Right ventricle myocardium inferior (tissue), 1 donor: ENCODE measurements around the gene PCNX1. TPM values are rescaled to one million over a fixed set of nuclear protein-coding genes. Genes with fewer than 3 reads are reported as not detected.
"Not testable (repeated sequence)": the region's sequence is repeated elsewhere in the genome, so short reads cannot be mapped to it uniquely, and the experiment has no call there.

Experiments used
- ATAC-seq: fragments of 200-7000 bp; cut with Tn5 transposase; one replicate; pipeline ENCODE4 v1.9.1; 2020; ENCODE audit warnings: mild to moderate bottlenecking, moderate library complexity
- DNase-seq: peaks from one replicate; pipeline ENCODE4 v3.0.0; 2021; ENCODE audit errors: missing footprints
- intact Hi-C: fragments of 100-400 bp; cut with DNase I; formaldehyde crosslinking; loops from one replicate; pipeline ENCODE4 v1.11.0; 2022
- total RNA-seq: library from RNA; stranded (reverse); fragmentation: NEBNext Ultra II Directional; extraction: Animal tissue kit (Norgen Biotek cat#: 25700); gene quantifications from one replicate; pipeline ENCODE4 v1.2.1, GENCODE V29; 2021
- donor health status: DM: no; HTN: yes; CAD: no; lungs with severe emphysema.

The PCNX1 gene
- total RNA-seq, 1 donor from 2014 or later = 33.6 TPM

- DNase-seq, intact Hi-C loops, ATAC-seq: not testable (repeated sequence)
Observed at GRCh38 chr14:71129716-71130490, 222.6 kb downstream of the PCNX1 start.

- DNase-seq (no peak), ATAC-seq (no peak)
- intact Hi-C loops = no loop called here
Observed at GRCh38 chr14:71130491-71131179, 223.4 kb downstream of the PCNX1 start.

GRCh38 chr14:71133296-71133695 lies 226.0 kb downstream of the PCNX1 start:
- intact Hi-C loops = no loop called here
- ATAC-seq = no peak
- no peak for DNase-seq

- intact Hi-C loops = loop anchor here (5.0 kb wide), 1 partner anchor 187 kb away; the partner anchor contains the start of gene SIPA1L1
- ATAC-seq (no peak), DNase-seq (no peak)
Observed at GRCh38 chr14:71135496-71135895, 228.2 kb downstream of the PCNX1 start.

- ATAC-seq (no peak), DNase-seq (no peak)
- intact Hi-C loops = loop anchor here (5.0 kb wide), 1 partner anchor 186 kb away; the partner anchor contains the start of gene SIPA1L1
Observed at GRCh38 chr14:71135911-71136310, 228.7 kb downstream of the PCNX1 start.

- intact Hi-C loops = loop anchor here (5.0 kb wide), 1 partner anchor 186 kb away; the partner anchor contains the start of gene SIPA1L1
- no peak for ATAC-seq
- DNase-seq = no peak
Observed at GRCh38 chr14:71136386-71137060, 229.3 kb downstream of the PCNX1 start.

- DNase-seq (no peak), ATAC-seq (no peak)
- intact Hi-C loops = loop anchor here (5.0 kb wide), 1 partner anchor 185 kb away; the partner anchor contains the start of gene SIPA1L1
Observed at GRCh38 chr14:71137536-71138447, 230.5 kb downstream of the PCNX1 start.

GRCh38 chr14:71138448-71139293 lies 231.4 kb downstream of the PCNX1 start:
- DNase-seq = peak; percentile 70
- peak; percentile 68 for ATAC-seq
- intact Hi-C loops = loop anchor here (1.0 to 5.0 kb wide), 2 partner anchors 184 to 615 kb away; partner anchors contain the start of gene SIPA1L1

- ATAC-seq (peak; percentile 12), DNase-seq (no peak)
- intact Hi-C loops = loop anchor here (1.0 to 5.0 kb wide), 2 partner anchors 183 to 614 kb away; partner anchors contain the start of gene SIPA1L1
Observed at GRCh38 chr14:71139294-71139946, 232.2 kb downstream of the PCNX1 start.

GRCh38 chr14:71140157-71140556 lies 232.9 kb downstream of the PCNX1 start:
- intact Hi-C loops = no loop called here
- DNase-seq (no peak), ATAC-seq (no peak)

- no peak for ATAC-seq
- intact Hi-C loops = no loop called here
- DNase-seq = no peak
Observed at GRCh38 chr14:71141701-71142374, 234.6 kb downstream of the PCNX1 start.

- intact Hi-C loops = no loop called here
- ATAC-seq (no peak), DNase-seq (no peak)
Observed at GRCh38 chr14:71142375-71143038, 235.2 kb downstream of the PCNX1 start.

GRCh38 chr14:71143381-71144290 lies 236.4 kb downstream of the PCNX1 start:
- intact Hi-C loops = no loop called here
- ATAC-seq (no peak), DNase-seq (no peak)

- ATAC-seq, intact Hi-C loops, DNase-seq: not testable (repeated sequence)
Observed at GRCh38 chr14:71147335-71147734, 240.1 kb downstream of the PCNX1 start.

- intact Hi-C loops = no loop called here
- no peak for DNase-seq
- ATAC-seq = no peak
Observed at GRCh38 chr14:71148627-71149026, 241.4 kb downstream of the PCNX1 start.
